ENCODE measurements around the gene RAD52.

RAD52 gene

GRCh38 chr12:897386-897785 lies 52.1 kb downstream of the RAD52 start:
- no peak for DNase-seq (ENCODE audit: insufficient read length, low spot score)
- no peak for FAIRE-seq
- no peak for TF ChIP-seq POLR2AphosphoS5 (IDR thresholded peaks at IDR 0.05; ENCODE audit: low read depth, low read length)
- TF ChIP-seq TAF1 (IDR thresholded peaks at IDR 0.05; ENCODE audit: low read depth, low read length): no peak
- no peak for TF ChIP-seq POU2F2 (IDR thresholded peaks at IDR 0.05; ENCODE audit: low read depth, low read length)
- no peak for TF ChIP-seq PAX5 (IDR thresholded peaks at IDR 0.05; ENCODE audit: insufficient read depth, low read length, severe bottlenecking)
- TF ChIP-seq POLR2A (IDR thresholded peaks at IDR 0.05; ENCODE audit: low read depth, low read length): no peak
- no peak for TF ChIP-seq SPI1 (IDR thresholded peaks at IDR 0.05; ENCODE audit: low read depth, low read length)

GRCh38 chr12:896031-896430 lies 53.5 kb downstream of the RAD52 start:
- DNase-seq (ENCODE audit: insufficient read length, low spot score) (no peak), FAIRE-seq (no peak)
- no peak for TF ChIP-seq TAF1 (IDR thresholded peaks at IDR 0.05; ENCODE audit: low read depth, low read length)
- TF ChIP-seq SPI1 (IDR thresholded peaks at IDR 0.05; ENCODE audit: low read depth, low read length): no peak
- no peak for TF ChIP-seq PAX5 (IDR thresholded peaks at IDR 0.05; ENCODE audit: insufficient read depth, low read length, severe bottlenecking)
- TF ChIP-seq POU2F2 (IDR thresholded peaks at IDR 0.05; ENCODE audit: low read depth, low read length): no peak
- TF ChIP-seq POLR2AphosphoS5 (IDR thresholded peaks at IDR 0.05; ENCODE audit: low read depth, low read length): no peak
- TF ChIP-seq POLR2A (IDR thresholded peaks at IDR 0.05; ENCODE audit: low read depth, low read length): no peak

- TF ChIP-seq POLR2AphosphoS5 (IDR thresholded peaks at IDR 0.05; ENCODE audit: low read depth, low read length) (no peak), POLR2A (IDR thresholded peaks at IDR 0.05; ENCODE audit: low read depth, low read length) (no peak), SPI1 (IDR thresholded peaks at IDR 0.05; ENCODE audit: low read depth, low read length) (no peak), PAX5 (IDR thresholded peaks at IDR 0.05; ENCODE audit: insufficient read depth, low read length, severe bottlenecking) (no peak)
- FAIRE-seq (no peak), DNase-seq (ENCODE audit: insufficient read length, low spot score) (no peak)
These were observed 55.3 kb downstream of the RAD52 start for GRCh38 chr12:894226-894625.

GRCh38 chr12:886206-886605 lies 63.3 kb downstream of the RAD52 start:
- DNase-seq (ENCODE audit: insufficient read length, low spot score) (no peak), FAIRE-seq (no peak)
- no peak for TF ChIP-seq POU2F2 (IDR thresholded peaks at IDR 0.05; ENCODE audit: low read depth, low read length)
- TF ChIP-seq POLR2A (IDR thresholded peaks at IDR 0.05; ENCODE audit: low read depth, low read length): no peak
- TF ChIP-seq POLR2AphosphoS5 (IDR thresholded peaks at IDR 0.05; ENCODE audit: low read depth, low read length): no peak
- no peak for TF ChIP-seq TAF1 (IDR thresholded peaks at IDR 0.05; ENCODE audit: low read depth, low read length)
- TF ChIP-seq PAX5 (IDR thresholded peaks at IDR 0.05; ENCODE audit: insufficient read depth, low read length, severe bottlenecking): no peak
- no peak for TF ChIP-seq SPI1 (IDR thresholded peaks at IDR 0.05; ENCODE audit: low read depth, low read length)

- DNase-seq (ENCODE audit: insufficient read length, low spot score) (no peak), FAIRE-seq (no peak)
- TF ChIP-seq POLR2AphosphoS5 (IDR thresholded peaks at IDR 0.05; ENCODE audit: low read depth, low read length) (no peak), PAX5 (IDR thresholded peaks at IDR 0.05; ENCODE audit: insufficient read depth, low read length, severe bottlenecking) (no peak), POLR2A (IDR thresholded peaks at IDR 0.05; ENCODE audit: low read depth, low read length) (no peak)
These were observed 63.8 kb downstream of the RAD52 start for GRCh38 chr12:885701-886100.

- TF ChIP-seq TAF1 (IDR thresholded peaks at IDR 0.05; ENCODE audit: low read depth, low read length) (no peak), POLR2A (IDR thresholded peaks at IDR 0.05; ENCODE audit: low read depth, low read length) (no peak), POLR2AphosphoS5 (IDR thresholded peaks at IDR 0.05; ENCODE audit: low read depth, low read length) (no peak), SPI1 (IDR thresholded peaks at IDR 0.05; ENCODE audit: low read depth, low read length) (no peak), POU2F2 (IDR thresholded peaks at IDR 0.05; ENCODE audit: low read depth, low read length) (no peak), PAX5 (IDR thresholded peaks at IDR 0.05; ENCODE audit: insufficient read depth, low read length, severe bottlenecking) (no peak)
- peak; percentile 60 for FAIRE-seq
- DNase-seq (ENCODE audit: insufficient read length, low spot score): no peak
These were observed 64.6 kb downstream of the RAD52 start for GRCh38 chr12:884746-885414.

GRCh38 chr12:880656-881055 lies 68.8 kb downstream of the RAD52 start:
- FAIRE-seq (no peak), DNase-seq (ENCODE audit: insufficient read length, low spot score) (no peak)
- TF ChIP-seq TAF1 (IDR thresholded peaks at IDR 0.05; ENCODE audit: low read depth, low read length): no peak
- no peak for TF ChIP-seq POLR2AphosphoS5 (IDR thresholded peaks at IDR 0.05; ENCODE audit: low read depth, low read length)
- no peak for TF ChIP-seq POLR2A (IDR thresholded peaks at IDR 0.05; ENCODE audit: low read depth, low read length)
- no peak for TF ChIP-seq PAX5 (IDR thresholded peaks at IDR 0.05; ENCODE audit: insufficient read depth, low read length, severe bottlenecking)
- no peak for TF ChIP-seq SPI1 (IDR thresholded peaks at IDR 0.05; ENCODE audit: low read depth, low read length)
- TF ChIP-seq POU2F2 (IDR thresholded peaks at IDR 0.05; ENCODE audit: low read depth, low read length): no peak

- TF ChIP-seq PAX5 (IDR thresholded peaks at IDR 0.05; ENCODE audit: insufficient read depth, low read length, severe bottlenecking) (no peak), POLR2A (IDR thresholded peaks at IDR 0.05; ENCODE audit: low read depth, low read length) (no peak), SPI1 (IDR thresholded peaks at IDR 0.05; ENCODE audit: low read depth, low read length) (no peak), POLR2AphosphoS5 (IDR thresholded peaks at IDR 0.05; ENCODE audit: low read depth, low read length) (no peak), POU2F2 (IDR thresholded peaks at IDR 0.05; ENCODE audit: low read depth, low read length) (no peak), TAF1 (IDR thresholded peaks at IDR 0.05; ENCODE audit: low read depth, low read length) (no peak)
- DNase-seq (ENCODE audit: insufficient read length, low spot score) (no peak), FAIRE-seq (peak; percentile 20)
These were observed 69.9 kb downstream of the RAD52 start for GRCh38 chr12:879641-880040.

- DNase-seq (ENCODE audit: insufficient read length, low spot score) (no peak), FAIRE-seq (peak; percentile 85)
- TF ChIP-seq POLR2AphosphoS5 (IDR thresholded peaks at IDR 0.05; ENCODE audit: low read depth, low read length) (no peak), TAF1 (IDR thresholded peaks at IDR 0.05; ENCODE audit: low read depth, low read length) (no peak), SPI1 (IDR thresholded peaks at IDR 0.05; ENCODE audit: low read depth, low read length) (no peak), PAX5 (IDR thresholded peaks at IDR 0.05; ENCODE audit: insufficient read depth, low read length, severe bottlenecking) (no peak), POU2F2 (IDR thresholded peaks at IDR 0.05; ENCODE audit: low read depth, low read length) (no peak), POLR2A (IDR thresholded peaks at IDR 0.05; ENCODE audit: low read depth, low read length) (no peak)
These were observed 75.5 kb downstream of the RAD52 start for GRCh38 chr12:873954-874353.

- no peak for FAIRE-seq
- TF ChIP-seq PAX5 (IDR thresholded peaks at IDR 0.05; ENCODE audit: insufficient read depth, low read length, severe bottlenecking) (no peak), POU2F2 (IDR thresholded peaks at IDR 0.05; ENCODE audit: low read depth, low read length) (no peak), POLR2A (IDR thresholded peaks at IDR 0.05; ENCODE audit: low read depth, low read length) (no peak), POLR2AphosphoS5 (IDR thresholded peaks at IDR 0.05; ENCODE audit: low read depth, low read length) (no peak), TAF1 (IDR thresholded peaks at IDR 0.05; ENCODE audit: low read depth, low read length) (no peak), SPI1 (IDR thresholded peaks at IDR 0.05; ENCODE audit: low read depth, low read length) (no peak)
- DNase-seq (ENCODE audit: insufficient read length, low spot score): no peak
These were observed 79.1 kb downstream of the RAD52 start for GRCh38 chr12:870378-870777.

Measured in GM12891 (cell line).